ENCODE results near the gene ATP12A.

Gene ATP12A

DNA sequence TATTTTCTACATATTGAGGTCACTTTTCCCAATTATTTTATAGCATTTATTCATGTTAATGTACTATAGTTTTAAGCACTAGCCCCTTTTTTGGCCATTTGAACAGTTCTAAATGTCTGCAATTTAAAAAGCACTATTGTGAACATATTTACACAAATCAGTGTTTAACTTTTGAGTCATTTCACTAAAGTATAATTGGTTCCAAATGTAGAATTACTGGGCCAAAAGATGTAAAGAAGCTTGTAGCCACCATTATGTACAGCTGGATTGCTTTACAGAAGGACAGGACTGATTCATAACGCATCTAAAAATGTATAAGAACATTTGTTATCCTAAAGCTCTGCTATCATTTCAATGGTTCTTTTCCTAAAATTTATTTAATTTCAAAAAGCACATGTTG, 16.6 kb upstream of the ATP12A start:
- DNase-seq (ENCODE audit: low spot score), result no peak

GRCh38 chr13:24664726-24665409, 15.3 kb upstream of the ATP12A start:
- DNase-seq (ENCODE audit: low spot score), result no peak

DNA sequence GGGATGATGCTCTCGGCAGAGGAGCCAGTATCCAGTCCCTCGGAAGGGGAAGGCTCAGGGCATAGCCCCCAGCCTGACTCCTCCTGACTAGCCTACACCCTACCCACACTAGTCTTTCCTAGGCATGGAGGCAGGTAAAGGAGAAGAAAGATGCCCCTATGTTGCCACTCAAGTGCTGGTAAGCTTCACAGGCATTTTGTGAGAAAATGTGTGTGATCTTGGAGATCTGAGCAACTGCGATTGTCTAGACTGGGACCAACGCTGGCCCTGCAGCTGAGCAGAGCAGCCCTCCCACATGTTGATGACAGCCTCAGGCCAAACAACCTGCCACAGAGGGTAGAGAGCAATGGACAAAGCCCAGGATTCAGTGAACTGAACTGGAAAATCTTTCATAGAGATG, 11.7 kb upstream of the ATP12A start:
- no peak for DNase-seq (ENCODE audit: low spot score)

- no peak for DNase-seq (ENCODE audit: low spot score)
These were observed 11.1 kb upstream of the ATP12A start for GRCh38 chr13:24668955-24669582.

GRCh38 chr13:24670174-24670573, 10.0 kb upstream of the ATP12A start:
- DNase-seq (ENCODE audit: low spot score), result no peak

DNA sequence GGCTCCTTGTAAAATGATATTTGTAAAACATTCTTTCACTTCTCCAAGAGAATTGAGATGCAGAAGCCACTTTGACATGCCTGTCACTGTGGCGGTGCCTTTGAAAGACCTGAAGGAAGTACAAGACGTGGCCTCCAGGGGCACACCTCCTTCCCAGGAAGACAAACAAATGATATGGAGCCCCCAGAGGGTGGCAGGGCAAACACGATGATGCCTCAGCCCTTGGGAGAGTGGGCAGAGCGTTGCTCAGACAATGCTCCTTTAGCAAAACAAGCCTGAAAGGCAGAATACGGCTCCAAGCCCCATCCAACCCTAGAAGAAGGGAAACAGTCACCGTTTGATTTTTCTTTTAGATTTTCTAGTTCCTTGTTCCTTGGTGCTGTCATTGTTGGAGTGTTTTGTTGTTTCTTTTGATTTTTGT, 9.2 kb upstream of the ATP12A start:
- DNase-seq (ENCODE audit: low spot score), result no peak

DNA sequence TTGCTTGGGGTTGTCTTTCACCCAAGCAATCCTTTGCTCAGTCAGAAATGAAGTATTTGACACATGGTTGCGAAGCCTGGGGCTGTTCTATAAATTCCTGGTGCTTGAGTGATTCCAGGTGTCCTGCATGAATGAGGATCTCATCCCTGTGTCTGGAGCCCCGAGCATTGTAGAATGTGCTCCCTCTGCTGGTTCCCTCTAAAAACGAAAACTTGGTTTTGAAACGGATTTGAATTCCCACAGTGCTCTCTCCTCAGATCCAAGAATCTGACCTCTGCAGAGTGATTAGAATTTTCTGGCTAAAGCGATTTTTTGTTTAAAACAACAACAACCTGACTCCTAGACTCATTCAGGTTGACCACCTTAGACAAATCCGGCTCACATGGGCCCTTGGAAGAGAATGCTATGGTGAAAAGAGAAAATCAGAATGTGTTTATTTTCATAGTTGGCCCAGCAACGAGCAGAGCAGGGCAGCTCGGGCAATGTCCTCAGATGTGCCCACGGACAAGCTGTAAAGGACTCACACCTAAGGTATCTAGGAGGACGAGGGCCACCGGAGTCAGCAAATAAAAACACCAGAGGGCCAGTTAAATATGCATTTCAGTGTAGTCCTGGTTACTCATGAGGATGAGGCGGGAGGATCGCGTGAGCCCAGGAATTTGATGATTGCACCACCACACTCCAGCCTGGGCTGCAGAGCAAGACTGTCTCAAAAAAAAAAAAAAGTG, 8.7 kb upstream of the ATP12A start:
- DNase-seq (ENCODE audit: low spot score), result peak; percentile 76

DNA sequence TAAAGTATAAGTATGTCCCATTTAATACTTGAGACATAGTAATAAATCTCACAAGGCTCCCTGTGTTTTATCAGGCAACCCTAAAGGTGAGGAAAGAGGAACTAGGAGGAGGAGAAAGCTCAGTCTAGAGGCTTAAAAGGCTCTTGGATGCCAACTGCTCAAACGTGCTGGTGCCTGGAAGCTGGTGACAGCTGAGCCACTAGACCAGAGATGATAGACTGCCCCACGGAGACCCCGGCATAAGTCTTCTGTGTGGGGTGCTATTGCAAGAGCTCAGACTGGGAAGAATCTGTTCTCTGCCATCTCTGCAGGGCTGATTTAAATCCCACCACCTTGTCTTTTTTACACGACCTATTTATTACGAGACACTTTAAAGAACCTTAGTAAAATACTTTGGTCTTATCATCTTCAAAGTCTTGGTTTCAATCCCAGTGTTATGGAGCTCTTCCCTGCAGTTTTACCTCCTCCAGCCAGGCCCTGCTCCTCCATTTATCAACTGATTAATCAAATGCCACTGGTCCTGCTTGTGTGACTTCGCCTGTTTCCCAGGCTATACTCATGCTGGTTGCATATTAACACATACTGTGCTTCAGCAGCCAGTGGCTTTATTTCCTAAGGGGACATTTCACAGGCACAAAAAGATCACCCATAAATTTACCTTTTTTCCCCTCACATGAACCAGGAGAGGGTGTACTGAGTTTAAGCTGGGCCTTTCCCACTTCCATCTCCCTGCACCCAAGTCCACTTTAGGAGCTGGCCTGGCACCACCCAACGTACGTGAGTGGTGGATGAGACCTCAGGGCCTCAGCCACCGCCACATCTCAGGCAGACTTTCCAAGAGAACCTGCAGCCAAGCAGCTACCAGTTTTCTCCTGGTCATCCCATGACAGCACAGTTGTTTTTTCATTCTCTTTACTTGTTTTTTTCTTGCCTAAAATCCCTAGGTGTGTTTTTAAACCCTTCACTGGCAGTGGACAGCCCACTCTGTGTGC, 7.8 kb upstream of the ATP12A start:
- no peak for DNase-seq (ENCODE audit: low spot score)

GRCh38 chr13:24675806-24676570, 4.2 kb upstream of the ATP12A start:
- DNase-seq (ENCODE audit: low spot score), result no peak

DNA sequence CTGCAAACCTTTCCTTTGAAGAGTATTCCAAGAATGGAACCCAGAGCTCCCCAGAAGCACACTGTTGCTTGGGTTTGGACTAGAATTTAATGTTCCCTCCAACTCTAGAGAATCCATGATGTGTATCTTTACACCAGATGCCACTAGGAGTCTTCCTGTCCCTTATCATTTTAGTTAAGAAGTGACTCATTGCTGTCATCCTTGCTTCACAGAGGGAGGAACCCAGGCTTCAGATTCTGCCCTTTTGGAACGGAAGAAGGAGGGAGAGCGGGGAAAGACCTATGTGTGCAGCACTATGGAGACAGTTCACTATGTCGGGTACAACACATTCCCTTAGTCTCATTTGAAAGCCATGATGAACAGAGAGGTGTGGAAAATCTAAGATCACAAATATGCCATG, 2.1 kb upstream of the ATP12A start:
- DNase-seq (ENCODE audit: low spot score), result no peak

DNA sequence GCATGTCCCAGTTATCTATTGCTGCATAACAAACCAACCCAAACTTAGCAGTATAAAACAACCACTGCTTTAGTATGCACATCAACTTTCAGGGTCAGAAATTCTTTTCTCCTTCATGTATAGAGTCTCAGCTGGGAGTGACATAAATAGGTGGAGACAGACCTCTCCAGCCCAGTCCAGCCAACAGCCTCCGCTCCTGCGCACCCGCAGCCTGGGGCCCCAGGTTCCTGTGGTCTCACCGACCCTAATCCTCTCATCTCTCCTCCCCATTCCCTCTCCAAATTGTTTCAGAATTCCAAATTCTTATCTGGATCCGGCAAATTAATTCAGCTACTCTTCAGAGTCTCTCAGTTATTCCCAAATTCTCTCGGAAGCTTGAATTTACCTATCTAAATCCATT, 522 bp upstream of the ATP12A start:
- no peak for DNase-seq (ENCODE audit: low spot score)

GRCh38 chr13:24680921-24681604, 855 bp downstream of the ATP12A start:
- no peak for DNase-seq (ENCODE audit: low spot score)

DNA sequence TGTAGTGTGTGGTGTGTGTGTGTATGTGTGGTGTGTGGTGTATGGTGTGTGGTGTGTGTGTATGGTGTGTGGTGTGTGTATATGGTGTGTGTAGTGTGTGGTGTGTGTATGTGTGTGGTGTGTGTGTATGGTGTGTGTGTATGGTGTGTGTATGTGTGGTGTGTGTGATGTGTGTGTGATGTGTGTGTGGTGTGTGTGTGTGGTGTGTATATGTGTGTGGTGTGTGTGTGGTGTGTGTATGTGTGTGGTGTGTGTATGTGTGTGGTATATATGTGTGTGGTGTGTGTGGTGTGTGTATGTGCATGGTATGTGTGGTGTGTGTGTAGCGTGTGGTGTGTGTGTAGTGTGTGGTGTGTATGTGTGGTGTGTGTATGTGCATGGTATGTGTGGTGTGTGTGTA, 1.7 kb downstream of the ATP12A start:
- DNase-seq (ENCODE audit: low spot score), result no peak

DNA sequence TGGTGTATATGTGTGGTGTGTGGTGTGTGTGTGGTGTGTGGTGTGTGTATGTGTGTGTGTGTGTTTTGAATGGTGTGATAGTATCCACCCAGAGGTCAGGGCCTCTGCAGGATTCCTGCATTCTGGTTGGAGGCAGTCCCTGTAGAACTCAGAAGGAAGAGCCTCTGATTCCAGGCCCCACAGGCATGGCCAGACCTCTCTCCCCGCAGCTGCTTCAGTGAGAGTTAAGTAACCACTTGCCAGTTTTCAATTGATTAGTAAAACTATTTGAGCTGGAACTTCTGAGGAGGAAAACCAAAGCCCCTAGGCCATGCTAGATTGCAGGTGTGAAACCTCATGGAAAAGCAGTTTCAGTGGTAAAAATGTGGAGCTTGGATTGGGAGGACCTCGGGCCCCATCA, 2.1 kb downstream of the ATP12A start:
- DNase-seq (ENCODE audit: low spot score), result no peak

GRCh38 chr13:24683351-24683750, 3.1 kb downstream of the ATP12A start:
- DNase-seq (ENCODE audit: low spot score), result peak; percentile 36

DNA sequence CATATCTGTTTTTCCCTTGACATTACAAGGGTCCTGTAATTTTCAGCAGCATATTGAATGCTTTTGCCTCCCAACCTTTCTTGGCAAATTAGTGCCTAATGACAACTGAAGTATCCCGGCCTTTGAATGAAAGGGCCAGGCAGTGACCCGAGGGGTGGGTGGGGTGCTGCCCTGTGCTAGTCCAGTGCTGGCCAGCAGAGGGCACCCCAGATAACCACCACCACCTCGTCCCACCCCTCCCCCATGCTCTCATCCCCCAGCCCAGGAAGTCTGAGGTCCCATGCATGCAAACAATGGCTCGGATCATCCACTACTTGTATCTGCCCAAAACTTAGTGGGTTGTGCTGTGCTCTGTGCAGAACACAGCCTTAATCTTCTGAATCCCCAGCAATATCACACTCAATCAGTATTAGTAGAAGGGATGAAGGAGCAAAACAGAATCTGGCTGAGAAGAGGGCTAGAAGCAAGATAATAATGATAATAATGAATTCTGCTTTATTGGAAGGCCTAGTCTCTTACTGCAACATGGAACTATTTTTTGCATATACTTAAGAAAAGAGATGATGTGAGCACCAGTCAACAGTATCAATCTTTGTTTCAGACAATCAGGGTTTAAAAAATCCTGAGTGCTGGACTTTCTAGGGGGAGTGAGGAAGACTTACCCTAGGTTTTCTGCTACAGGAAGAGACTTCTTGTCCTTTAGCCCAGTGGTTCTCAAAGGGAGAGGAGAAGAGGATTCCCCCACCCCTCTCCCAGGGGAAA, 3.8 kb downstream of the ATP12A start:
- peak; percentile 87 for DNase-seq (ENCODE audit: low spot score)

DNA sequence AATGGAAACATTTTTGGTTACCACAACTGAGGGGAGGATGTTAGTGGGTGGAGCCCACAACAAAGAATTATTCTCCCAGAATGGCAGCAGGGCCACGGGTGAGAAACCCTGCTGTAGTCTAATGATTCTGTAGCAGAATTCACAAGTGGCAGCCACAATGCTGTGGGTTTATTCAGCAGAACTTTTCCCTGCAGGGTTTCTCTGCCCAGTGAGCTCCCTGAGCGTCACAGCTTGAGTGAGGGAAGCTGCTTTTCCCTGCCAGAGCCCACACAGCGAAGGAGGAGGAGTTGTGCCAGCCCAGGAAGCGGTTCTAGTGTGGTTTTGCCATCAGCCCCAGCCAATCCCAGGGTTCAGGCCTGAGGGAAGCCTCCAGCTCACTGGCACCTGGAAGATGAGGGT, 4.4 kb downstream of the ATP12A start:
- DNase-seq (ENCODE audit: low spot score), result no peak

DNA sequence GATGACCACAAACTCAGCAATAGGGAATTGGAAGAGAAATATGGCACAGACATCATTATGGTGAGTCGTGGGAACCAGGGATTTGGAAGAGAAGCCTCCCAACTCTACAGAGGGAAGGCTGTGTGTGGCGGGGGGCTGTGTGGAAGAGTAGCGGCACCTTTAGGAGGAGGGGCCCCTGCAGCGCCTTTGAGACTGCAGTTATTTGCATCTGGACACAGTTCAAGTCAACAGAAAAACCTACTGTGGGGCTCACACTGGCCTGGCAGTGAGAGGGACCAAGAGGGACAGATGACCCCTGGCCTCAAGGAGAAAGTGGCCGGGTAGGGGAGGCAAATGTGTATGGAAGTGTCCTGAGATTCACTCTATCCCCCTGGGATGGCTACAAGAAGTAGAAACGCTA, 5.1 kb downstream of the ATP12A start:
- no peak for DNase-seq (ENCODE audit: low spot score)

DNA sequence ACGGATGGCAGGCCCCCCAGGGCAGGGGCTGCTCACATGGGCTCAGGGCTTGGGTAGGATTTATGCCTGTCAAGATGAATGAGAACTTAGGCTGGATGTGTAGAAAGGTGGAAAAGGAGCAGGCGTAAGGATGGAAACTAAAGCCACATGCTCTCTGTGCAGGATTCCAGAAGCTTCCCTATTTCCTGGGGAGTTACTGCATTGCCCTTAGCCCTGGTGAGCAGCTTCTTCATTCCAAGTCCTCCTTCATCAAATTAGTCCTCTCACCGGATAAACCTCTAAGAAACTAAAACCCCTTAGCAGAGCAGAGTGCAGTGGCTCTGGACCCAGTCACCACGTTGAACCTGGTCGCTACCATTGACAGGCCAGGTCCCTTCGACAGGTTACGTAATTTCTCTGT, 7.4 kb downstream of the ATP12A start:
- no peak for DNase-seq (ENCODE audit: low spot score)

GRCh38 chr13:24688111-24688510, 7.9 kb downstream of the ATP12A start:
- DNase-seq (ENCODE audit: low spot score), result no peak
